ENCODE data around the gene ABHD11.
"Not testable (repeated sequence)": the region's sequence is repeated elsewhere in the genome, so short reads cannot be mapped to it uniquely, and the experiment has no call there.

The ABHD11 gene

GRCh38 chr7:73719806-73720169 lies 18.8 kb downstream of the ABHD11 start:
- DNase-seq (ENCODE audit: low spot score) = no peak

DNA sequence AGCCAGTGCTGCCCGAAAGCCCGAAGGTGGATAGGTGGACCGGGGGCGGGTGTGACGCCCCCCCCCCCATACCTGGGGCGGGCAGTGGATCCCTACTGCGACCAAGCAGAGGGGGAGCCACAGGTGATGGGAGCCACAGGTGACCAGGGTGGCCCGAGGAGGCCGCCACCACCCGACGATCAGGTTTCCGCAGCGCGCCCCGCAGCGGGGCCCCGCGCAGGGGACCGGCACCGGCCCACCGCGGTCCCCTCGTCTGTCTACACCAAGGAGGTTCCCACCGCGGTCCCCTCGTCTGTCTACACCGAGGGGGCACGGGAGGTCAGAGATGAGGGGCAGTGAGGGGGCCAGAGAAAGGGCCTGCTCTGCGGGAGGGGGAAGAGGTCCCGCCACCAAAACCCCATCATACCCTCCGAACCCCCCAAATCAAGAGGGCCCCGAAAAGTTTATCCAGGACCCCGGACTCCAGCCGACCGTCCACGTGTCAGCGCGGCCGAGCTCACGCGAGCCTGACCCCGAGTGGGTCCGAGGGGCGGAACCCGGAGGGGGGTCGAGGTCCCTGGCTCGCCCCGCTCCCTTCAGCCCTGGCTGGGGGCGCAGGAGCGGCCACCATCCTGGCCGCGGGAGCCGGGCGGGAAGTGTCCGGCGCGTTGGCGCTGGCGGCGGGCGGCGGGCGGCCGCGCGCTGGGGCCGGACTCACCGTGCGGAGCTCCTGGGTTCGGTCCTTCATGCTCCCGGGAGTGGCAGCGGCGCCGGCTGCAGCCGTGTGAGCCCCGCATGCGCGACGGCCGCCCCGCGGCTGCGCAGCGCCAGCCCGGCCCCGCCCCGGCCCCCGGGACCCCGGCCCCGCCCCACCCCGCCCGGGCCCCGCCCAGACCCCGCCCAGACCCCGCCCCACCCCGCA lies 19.4 kb downstream of the ABHD11 start, which contains the start of gene STX1A:
TSS of gene STX1A (minus strand) at position 765 of the 901 bp plus-strand sequence. CDS start at position 727, 38 bp downstream.
- no peak for FAIRE-seq
- peak; percentile 92 for DNase-seq (ENCODE audit: low spot score)

More at GRCh38 chr7:73719806-73720169, 18.8 kb downstream of the ABHD11 start:
- no peak for FAIRE-seq

DNA sequence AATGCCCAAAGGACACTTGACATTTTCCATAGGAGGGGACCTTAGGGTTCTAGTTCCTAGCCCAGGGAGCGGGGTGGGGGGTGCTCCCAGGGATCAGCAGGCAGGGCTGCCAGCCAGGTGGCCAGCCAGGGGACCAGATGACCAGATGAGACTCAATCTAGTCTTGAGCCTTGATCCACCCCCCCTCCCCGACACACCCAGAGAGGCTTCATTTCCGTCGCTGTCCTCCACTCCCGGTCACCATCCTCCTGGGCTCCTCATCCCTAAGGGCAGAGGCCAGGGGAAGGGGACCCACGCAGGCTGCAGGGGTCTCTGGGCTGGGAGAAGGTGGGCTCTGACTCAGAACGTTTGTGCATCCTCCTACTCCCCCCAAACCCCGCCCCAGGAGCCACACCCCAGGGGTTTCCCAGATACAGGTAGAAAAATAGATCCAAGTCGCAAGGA lies 20.1 kb downstream of the ABHD11 start:
- FAIRE-seq (no peak), DNase-seq (ENCODE audit: low spot score) (no peak)

GRCh38 chr7:73717991-73718405 lies 20.6 kb downstream of the ABHD11 start:
- peak; percentile 59 for DNase-seq (ENCODE audit: low spot score)
- no peak for FAIRE-seq

DNA sequence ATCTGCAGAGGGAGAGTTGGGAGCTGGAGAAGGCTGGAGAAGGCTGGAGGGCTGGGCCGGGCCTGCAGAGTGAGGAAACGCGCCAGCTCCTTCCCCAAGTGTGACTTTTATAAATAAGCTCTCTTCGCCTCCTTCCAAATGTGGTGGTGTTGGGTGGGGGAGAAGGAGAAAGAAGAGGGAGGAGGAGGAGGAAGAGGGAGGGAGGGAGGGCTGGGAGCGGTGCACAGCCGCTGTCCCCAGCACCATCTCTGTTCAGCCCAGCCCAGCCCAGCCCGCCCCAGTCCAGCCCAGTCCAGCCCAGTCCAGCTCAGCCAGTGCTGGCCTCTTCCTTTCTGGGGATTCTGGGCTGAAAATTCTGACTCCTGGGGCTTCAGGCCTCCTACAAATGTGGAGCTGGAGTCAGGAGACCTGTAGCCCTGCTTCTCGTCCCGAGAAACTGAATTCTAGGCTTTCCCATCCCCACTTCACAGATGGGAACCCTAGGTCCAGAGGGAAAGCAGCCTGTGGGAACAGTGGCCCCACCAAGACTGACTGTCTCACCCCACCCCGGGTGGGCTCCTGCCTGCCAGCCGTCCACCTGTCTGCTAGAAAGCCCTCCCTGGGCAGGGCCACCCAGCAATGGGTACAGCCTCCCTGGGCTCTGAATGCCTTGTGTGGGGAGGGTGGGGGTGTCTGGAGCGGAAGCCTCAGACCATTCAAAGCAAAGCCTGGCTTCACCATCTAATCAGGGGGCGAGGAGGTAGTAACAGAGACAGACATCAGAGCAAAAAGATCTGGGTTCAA lies 21.4 kb downstream of the ABHD11 start:
- DNase-seq (ENCODE audit: low spot score) (no peak), FAIRE-seq (no peak)

DNA sequence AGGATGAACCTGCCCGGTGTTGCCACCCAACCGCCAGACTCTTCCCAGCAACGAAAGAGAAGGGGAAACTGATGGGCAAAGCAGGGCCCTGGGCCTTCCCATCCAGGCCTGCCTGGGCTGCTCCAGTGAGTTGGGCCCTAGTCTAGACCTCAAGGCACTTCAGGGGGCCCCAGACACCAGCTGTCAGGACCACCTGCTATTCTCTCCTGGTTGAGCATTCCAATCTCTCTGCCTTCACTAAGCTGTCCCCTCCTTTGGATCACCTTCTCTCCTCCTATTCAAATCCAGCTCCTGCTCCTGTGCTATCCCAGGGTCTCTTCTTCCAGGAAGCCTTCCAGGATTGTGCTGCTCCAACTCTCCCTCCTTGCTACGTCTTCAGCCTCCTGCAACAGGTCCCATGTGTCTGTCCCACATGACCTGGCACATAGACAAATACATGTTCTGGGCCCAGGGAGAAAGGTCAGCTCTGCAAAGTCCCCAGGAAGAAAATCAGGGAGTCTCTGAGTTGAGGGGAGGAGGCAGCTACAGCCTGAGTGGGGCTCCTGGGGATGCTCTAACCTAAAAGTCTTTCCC lies 22.2 kb downstream of the ABHD11 start:
- no peak for FAIRE-seq
- no peak for DNase-seq (ENCODE audit: low spot score)

DNA sequence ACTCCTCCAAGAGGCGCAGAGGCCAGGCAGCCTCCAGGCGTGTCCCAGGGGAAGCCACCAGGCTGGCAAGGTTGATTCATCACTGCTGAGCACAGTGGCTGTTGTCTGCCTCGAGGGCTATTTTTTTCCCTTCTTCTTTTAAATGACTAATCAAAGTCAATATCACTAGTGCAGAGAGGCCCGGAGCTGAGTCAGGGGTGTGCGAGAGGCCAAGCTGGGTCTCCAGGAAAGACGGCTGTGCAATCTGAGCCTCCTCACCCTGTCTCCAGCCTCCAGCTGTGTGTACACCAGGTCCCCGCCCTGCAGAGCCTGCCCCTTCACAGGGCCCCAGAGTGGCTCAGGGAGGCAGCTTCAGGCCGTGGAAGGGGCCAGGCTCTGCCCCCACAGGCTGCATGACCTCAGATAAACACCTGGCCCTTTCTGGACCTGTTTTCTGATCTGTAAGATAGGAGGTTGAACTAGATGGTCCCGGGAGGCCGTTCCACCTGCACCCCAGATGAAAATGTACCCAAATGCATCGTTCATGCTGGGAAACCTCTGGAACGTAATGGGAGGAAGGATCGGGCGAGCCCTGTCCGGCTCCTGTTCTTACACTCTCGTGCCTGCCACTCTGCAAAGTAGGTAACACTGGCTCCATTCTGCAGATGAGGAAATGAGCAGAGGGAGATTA lies 22.8 kb downstream of the ABHD11 start:
- peak; percentile 94 for DNase-seq (ENCODE audit: low spot score)
- peak; percentile 90 for FAIRE-seq

GRCh38 chr7:73713319-73713718 lies 25.3 kb downstream of the ABHD11 start:
- DNase-seq (ENCODE audit: low spot score); FAIRE-seq: not testable (repeated sequence)

DNA sequence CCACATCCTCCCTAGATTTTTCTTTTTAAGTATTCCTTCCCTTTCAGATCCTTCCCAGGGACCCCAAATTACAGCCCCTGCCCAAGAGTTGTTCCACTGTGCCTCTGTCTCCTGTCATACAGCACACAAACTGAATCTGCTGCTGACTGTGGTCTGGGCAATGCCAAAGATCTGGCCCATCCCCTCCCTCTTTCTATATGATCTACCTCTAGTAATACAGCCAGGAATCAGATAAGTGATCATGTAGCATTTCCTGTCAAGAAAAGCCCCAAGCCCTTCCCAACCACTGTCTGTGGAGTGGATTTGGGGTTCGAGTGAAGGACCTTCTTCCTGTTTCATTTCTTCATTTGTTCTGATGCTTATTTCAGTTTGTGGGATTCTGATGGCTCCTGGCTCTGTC lies 25.8 kb downstream of the ABHD11 start:
- FAIRE-seq = no peak

DNA sequence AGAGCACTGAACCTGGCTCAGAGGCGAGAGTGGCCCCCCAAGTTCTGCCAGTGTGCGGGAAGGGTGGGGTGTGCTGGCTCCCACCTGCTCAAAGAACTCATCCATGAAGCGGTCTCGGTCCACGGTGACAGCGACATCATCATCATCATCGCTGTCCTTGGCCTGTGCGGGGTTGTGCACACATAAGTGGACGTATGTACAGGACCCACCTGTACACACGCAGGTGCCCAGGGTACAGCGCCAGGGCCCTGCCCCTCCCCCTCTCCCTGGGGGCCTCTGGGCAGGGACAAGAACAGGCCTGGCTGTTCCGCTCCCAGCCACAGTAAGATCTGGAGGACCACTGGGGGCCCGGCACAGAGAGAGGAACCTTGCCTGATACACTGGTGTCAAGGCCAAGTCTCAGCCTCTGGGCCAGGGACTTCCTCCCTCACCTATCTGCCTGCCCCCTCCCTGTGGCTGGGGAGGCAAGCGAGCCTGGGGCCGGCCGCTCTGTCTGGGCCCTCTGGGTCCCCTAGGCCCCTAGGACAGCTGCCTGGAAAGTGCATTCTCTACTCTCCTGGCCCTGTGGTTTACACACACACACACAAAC lies 29.5 kb downstream of the ABHD11 start:
- no peak for FAIRE-seq
- DNase-seq (ENCODE audit: low spot score) = no peak

More for the DNA sequence above, 25.8 kb downstream of the ABHD11 start:
- DNase-seq (ENCODE audit: low spot score) = no peak

- FAIRE-seq = no peak
- no peak for DNase-seq (ENCODE audit: low spot score)
These were observed 31.5 kb downstream of the ABHD11 start for GRCh38 chr7:73707045-73707631.

DNA sequence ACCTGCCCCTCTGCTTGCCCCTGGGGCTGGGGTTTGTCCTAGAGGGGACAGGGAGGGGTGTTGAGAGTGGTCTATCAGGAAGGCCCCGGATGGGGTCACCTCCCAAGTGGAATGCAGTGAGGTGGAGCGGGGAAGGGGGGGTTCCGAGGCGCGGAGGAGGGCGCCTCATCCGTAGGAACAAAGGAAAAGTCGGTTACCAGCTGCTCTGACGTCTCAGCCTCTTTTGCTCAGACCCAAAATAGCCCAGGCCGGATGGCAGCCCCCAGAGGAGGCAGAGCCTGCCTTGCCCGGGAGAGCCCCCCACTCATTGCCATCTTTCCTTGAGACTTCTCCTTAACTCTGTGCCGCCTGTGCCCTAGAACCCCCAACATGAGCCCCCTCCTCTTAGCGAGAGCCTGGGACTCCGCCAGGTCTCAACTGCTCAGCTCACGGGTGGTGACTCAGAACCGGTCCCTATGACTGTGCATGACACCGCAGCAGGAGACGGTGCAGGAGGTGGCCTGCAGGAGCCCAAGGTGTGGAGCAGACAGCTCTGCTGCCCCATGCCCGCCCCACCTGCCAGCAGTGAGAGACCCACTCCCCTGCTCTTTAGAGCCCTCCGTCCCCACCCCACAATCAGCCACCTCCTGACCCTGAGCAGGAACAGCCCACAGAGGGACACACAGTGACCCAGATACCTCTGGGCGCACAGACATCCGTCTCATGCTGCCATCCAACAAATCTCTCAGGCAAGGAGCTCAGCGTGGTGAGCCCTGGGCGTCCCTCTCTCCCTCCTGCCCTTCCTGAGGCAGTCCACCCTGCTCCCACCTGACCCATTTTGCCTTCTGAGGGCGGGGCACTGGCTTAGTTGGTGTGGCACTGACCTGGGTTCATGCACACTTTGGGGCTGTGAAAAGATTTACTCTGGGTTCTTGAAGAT lies 32.2 kb downstream of the ABHD11 start:
- DNase-seq (ENCODE audit: low spot score) (no peak), FAIRE-seq (no peak)

- DNase-seq (ENCODE audit: low spot score) (no peak), FAIRE-seq (no peak)
These were observed 33.1 kb downstream of the ABHD11 start for GRCh38 chr7:73705551-73705920.

DNA sequence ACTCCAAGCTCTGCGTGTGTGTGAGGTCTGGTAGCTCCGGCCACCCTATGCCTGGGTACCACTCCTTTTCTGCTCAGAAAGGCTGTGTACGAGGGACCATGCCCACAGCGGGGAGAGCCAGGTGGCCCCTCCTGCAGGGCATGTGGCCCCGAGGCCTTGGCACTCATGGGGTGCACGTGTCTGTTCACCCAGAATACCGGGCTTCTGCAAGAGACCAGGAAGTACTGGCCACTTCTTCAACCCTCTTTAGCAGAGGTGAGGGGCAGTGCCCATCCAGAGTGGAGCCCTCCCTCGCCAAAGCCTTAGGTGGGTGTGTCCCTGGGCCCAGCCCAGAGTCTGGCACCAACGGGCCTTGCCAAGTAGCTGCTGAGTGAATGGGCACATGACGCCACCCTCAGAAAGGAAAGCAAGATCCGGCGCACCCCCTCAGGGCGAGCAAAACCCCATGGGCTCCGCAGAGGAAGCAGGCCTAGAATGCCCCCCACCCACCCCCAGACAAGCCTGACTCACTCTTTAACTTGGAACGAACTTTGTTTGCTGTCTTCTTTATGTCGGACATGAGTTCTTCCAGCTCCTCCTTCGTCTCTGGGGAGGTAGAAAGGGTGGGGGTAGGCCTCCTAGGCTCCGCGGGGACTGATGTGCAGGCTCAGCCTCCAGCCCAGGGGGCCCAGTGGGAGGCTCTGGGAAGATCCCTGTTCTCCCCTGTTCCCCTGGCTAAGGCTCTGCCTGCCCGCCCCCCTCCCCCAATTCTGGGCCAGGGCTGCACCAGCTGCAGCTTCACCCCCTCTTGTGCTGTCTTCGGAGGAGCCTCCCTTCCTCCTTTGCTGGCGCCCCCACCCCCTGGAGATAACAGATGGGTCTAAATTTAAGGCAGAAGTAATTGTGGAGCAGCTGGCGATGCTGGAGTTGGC lies 33.7 kb downstream of the ABHD11 start:
- DNase-seq (ENCODE audit: low spot score) (no peak), FAIRE-seq (no peak)

GRCh38 chr7:73703757-73704639 lies 34.6 kb downstream of the ABHD11 start:
- DNase-seq (ENCODE audit: low spot score) (no peak), FAIRE-seq (no peak)

DNA sequence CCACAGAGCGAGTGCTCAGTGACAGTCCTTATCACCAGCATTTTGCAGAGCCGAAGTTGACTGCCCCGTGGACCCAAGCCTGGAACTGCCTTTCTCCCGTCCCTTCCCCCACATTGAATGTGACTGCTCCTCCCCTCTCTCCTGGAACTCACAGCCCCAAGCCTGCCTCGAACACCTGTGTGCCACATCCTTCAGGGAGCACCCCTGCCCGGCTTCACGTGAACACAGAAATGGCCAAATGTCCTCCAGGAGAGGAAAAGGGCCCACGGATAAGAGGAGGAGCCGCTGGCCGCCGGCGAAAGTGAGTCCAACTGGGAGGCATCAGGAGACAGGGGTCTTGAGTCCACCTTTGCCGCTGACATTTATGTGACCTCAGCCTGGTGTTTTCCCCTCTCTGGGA lies 35.4 kb downstream of the ABHD11 start:
- FAIRE-seq (no peak), DNase-seq (ENCODE audit: low spot score) (no peak)

DNA sequence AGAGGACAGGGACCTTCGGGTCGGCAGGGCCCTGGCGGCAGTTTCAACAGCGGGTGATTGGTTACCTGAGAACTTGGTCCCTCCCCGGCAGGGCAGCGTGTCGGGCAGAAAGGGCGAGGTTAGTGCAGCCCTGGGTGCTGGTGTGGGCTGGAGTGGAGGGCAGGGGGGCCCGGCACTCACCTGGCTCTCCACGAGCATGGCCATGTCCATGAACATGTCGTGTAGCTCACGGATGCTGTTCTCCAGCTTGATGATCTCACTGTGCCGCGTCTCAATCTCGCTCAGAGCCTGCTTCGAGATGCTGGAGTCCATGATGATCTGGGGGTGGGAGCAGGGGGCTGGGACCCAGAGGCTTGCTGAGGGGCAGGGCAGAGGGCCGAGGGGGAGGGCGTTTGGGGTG lies 35.9 kb downstream of the ABHD11 start:
- DNase-seq (ENCODE audit: low spot score) (no peak), FAIRE-seq (no peak)
